GM12891 (cell line): ENCODE data around the gene MMRN1.

Source experiments
- PAX5 ChIP-seq: IDR thresholded peaks from 2 replicates; pipeline ENCODE4 v1.6.1; 2011; ENCODE audit warnings: low read length, moderate library complexity, mild to moderate bottlenecking; ENCODE audit not compliant: insufficient read depth, severe bottlenecking
- POLR2A ChIP-seq: IDR thresholded peaks from 2 replicates; pipeline ENCODE4 v1.6.1; 2011; ENCODE audit warnings: low read depth, low read length, control low read depth
- POLR2AphosphoS5 ChIP-seq: IDR thresholded peaks from 2 replicates; pipeline ENCODE4 v1.6.1; 2011; ENCODE audit warnings: low read depth, low read length, control low read depth
- POU2F2 ChIP-seq: IDR thresholded peaks from 2 replicates; pipeline ENCODE4 v1.6.1; 2011; ENCODE audit warnings: low read depth, mild to moderate bottlenecking, control low read depth, low read length, moderate library complexity
- SPI1 ChIP-seq: IDR thresholded peaks from 2 replicates; pipeline ENCODE4 v1.6.1; 2011; ENCODE audit warnings: low read depth, low read length, control low read depth
- TAF1 ChIP-seq: IDR thresholded peaks from 2 replicates; pipeline ENCODE4 v1.6.1; 2011; ENCODE audit warnings: low read depth, low read length, control low read depth

DNA sequence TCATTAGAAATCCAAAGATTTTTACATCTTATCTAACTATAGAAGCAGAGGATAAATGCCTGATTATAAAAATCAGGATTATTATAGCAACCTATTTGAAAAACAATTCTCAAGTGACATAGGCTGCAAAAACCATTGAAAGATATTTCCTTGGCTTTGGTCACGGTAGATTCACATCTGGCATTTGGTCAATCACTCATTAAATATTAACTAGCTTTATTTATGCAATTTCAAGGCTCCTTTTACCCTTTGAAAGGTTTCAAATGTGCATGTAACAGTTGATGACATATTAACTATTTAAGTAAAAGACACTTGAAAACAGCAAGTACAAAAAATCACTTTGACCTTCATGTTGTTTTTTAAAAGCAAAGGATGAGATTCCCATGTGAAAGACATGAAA, 98.1 kb downstream of the MMRN1 start:
- no peak for TF ChIP-seq POLR2A
- TF ChIP-seq POLR2AphosphoS5 = no peak
- no peak for TF ChIP-seq SPI1
- TF ChIP-seq PAX5 = no peak
- no peak for TF ChIP-seq TAF1
- TF ChIP-seq POU2F2 = no peak
